OCI-LY3 (cell line): Measurements from ENCODE around the gene PSMD9.

Experiments used
- EZH2phosphoT487 ChIP-seq: fragments of 200-600 bp; shearing (Covaris generic); IDR thresholded peaks from 2 replicates; pipeline ENCODE4 v1.6.1; 2018; ENCODE audit warnings: antibody characterized with exemption, mixed run types, low read depth
- TF ChIP-seq, protein P1 (sequence below): fragments of 200-600, 300-600 bp; sonication (generic); IDR thresholded peaks from 2 replicates; pipeline ENCODE4 v1.5.1; 2014; ENCODE audit warnings: antibody characterized with exemption, low read length, low read depth

DNA sequence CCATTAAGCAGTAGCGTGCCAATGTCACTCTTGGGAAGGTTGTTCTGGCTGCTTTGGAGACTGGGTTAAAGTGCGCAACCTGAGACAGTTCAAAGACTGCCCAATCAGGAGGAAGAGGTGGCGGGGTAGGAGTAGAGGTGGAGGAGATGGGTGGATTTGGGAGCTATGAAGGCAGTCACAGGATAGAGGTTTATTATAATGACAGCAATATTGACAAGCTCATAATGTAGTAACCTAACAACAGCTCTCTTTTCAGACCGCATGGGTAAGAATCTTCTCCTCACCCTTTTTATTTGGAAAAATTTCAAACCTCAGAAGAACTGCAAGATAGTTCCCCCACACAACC lies 5.3 kb upstream of the PSMD9 start:
- TF ChIP-seq, protein P1, sequence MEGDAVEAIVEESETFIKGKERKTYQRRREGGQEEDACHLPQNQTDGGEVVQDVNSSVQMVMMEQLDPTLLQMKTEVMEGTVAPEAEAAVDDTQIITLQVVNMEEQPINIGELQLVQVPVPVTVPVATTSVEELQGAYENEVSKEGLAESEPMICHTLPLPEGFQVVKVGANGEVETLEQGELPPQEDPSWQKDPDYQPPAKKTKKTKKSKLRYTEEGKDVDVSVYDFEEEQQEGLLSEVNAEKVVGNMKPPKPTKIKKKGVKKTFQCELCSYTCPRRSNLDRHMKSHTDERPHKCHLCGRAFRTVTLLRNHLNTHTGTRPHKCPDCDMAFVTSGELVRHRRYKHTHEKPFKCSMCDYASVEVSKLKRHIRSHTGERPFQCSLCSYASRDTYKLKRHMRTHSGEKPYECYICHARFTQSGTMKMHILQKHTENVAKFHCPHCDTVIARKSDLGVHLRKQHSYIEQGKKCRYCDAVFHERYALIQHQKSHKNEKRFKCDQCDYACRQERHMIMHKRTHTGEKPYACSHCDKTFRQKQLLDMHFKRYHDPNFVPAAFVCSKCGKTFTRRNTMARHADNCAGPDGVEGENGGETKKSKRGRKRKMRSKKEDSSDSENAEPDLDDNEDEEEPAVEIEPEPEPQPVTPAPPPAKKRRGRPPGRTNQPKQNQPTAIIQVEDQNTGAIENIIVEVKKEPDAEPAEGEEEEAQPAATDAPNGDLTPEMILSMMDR: no peak
- TF ChIP-seq EZH2phosphoT487: no peak
